ENCODE results near the gene PYCR2. TPM values are rescaled to one million over a fixed set of nuclear protein-coding genes. Genes with fewer than 3 reads are reported as not detected.

The PYCR2 gene
- total and polyA plus RNA-seq, 10 of the 15 experiments (the other 5 are each of a cell fraction or from before 2014, with no cell fraction given), result 1.7 to 81.8 (median 54.9) TPM

DNA sequence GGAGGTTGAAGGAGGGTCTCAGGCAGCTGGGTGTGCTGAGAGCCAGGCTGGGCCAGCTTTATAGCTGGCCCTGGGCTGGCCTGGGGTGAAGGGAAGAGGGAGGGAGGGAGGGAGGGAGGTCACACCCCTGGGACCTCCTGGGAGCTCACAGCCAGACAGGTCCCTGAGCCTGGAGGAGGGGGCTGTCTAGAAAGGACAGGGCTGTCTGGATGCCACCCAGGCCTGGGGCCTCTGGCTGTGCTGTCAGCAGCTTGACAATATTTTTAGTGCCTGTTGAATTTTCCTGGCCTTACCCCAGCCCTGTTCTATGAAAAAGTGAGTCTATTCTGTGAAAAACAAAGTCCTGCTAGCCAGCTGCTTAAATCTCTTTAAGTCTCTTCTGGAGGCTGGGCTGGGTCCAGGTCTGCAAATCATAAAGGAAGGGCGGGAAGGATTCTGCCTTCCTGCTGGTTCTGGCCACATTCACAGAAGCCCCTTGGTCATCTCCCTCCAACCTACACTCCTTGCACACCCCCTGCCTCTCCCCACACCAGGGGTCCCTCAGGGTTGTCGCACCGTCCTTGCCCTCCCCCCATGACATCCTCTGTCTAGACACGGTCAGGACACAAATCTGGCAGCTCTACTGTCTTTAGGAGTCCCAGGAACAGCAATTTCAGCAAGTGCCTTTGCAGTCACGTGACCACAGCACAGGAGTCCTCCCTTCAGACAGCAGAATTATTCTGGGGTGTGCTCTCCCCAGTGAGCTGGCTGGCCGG, 17.3 kb upstream of the PYCR2 start, which contains the start of gene LEFTY2:
TSS of gene LEFTY2 (minus strand) at position 34 of the 755 bp plus-strand sequence. CDS start 80 bp downstream, outside the sequence.
- WGBS (ENCODE audit: insufficient coverage, insufficient replicate concordance, low lambda C conversion rate, missing lambda C conversion rate), result 58% methylated on average over 6 of the region's 6 CpGs
- no peak within 1 kb of the TSS for H3K4me2 ChIP-seq (ENCODE audit: control insufficient read depth, insufficient read depth)
- no peaks in the 10 kb centered on the region for H3K36me3 ChIP-seq (ENCODE audit: control insufficient read depth in 2 of 2, insufficient read depth in 2 of 2, low read length in 1 of 2)
- ATAC-seq (no peak), DNase-seq (ENCODE audit: low read depth, low spot score) (no peak), FAIRE-seq (no peak)
- H3K4me3 ChIP-seq, result no peak within 1 kb of the TSS
- no peak within 1 kb of the TSS for H3K27ac ChIP-seq (ENCODE audit: control insufficient read depth, insufficient read depth)
- H3K9me3 ChIP-seq (replicated peaks; ENCODE audit: control insufficient read depth, insufficient read depth, low read length), result no peaks in the 10 kb centered on the region
- H3K9ac ChIP-seq (ENCODE audit: control insufficient read depth, insufficient read depth, low read length), result no peak within 1 kb of the TSS
- CTCF ChIA-PET, result interaction anchor here (1.5 kb wide), 1 partner anchor 46 kb away, joined by 3 read pairs; no protein-coding TSS in a partner anchor
- no TSS peak for BruUV-seq (replicated peaks)
- SMC1A ChIA-PET (ENCODE audit: uncharacterized antibody, unreplicated experiment), result no interaction called here
- H4K20me1 ChIP-seq (ENCODE audit: control insufficient read depth, insufficient read depth), result no peaks in the 10 kb centered on the region
- TF ChIP-seq YBX1 (IDR thresholded peaks at IDR 0.05), result no peak
- TF ChIP-seq, protein P1, sequence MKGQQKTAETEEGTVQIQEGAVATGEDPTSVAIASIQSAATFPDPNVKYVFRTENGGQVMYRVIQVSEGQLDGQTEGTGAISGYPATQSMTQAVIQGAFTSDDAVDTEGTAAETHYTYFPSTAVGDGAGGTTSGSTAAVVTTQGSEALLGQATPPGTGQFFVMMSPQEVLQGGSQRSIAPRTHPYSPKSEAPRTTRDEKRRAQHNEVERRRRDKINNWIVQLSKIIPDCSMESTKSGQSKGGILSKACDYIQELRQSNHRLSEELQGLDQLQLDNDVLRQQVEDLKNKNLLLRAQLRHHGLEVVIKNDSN (IDR thresholded peaks at IDR 0.05; ENCODE audit: borderline replicate concordance, extremely low read length, insufficient read depth, low read depth, low read length), result peak; percentile 52
- no peak for TF ChIP-seq SREBF1 (IDR thresholded peaks at IDR 0.05; ENCODE audit: low read length)
- TF ChIP-seq PAX5 (IDR thresholded peaks at IDR 0.05; ENCODE audit: borderline replicate concordance, low read depth, low read length), result no peak
- TF ChIP-seq ASH2L (IDR thresholded peaks at IDR 0.05; ENCODE audit: borderline replicate concordance, low read depth), result no peak
- peak in 1 of 2 experiments; percentile 67; a peak in 2 of 4 replicates for TF ChIP-seq BHLHE40 (IDR thresholded peaks at IDR 0.05; ENCODE audit: borderline replicate concordance in 1 of 2, low read depth in 2 of 2, low read length in 1 of 2)
- TF ChIP-seq, protein P2, sequence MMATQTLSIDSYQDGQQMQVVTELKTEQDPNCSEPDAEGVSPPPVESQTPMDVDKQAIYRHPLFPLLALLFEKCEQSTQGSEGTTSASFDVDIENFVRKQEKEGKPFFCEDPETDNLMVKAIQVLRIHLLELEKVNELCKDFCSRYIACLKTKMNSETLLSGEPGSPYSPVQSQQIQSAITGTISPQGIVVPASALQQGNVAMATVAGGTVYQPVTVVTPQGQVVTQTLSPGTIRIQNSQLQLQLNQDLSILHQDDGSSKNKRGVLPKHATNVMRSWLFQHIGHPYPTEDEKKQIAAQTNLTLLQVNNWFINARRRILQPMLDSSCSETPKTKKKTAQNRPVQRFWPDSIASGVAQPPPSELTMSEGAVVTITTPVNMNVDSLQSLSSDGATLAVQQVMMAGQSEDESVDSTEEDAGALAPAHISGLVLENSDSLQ (IDR thresholded peaks at IDR 0.05), result no peak
- TF ChIP-seq FOXK2 (IDR thresholded peaks at IDR 0.05), result no peak
- peak; percentile 84 for TF ChIP-seq RAD51 (IDR thresholded peaks at IDR 0.05)
- in situ Hi-C loops (cut with MboI) (no loop called here), intact Hi-C loops (cut with micrococcal nuclease; ENCODE audit: unreplicated experiment) (no loop called here)
- H2AFZ ChIP-seq (ENCODE audit: control insufficient read depth, low read depth, low read length), result no peak within 1 kb of the TSS
- no peaks in the 10 kb centered on the region for H3K27me3 ChIP-seq (replicated peaks in 1 of 2; ENCODE audit: control insufficient read depth in 2 of 2, insufficient read depth in 2 of 2, low read length in 1 of 2)
- H3K4me1 ChIP-seq (ENCODE audit: control insufficient read depth, insufficient read depth, low read length), result peaks cover 24% of the 10 kb centered on the region
- POLR2A ChIA-PET, result no interaction called here
- RAD21 ChIA-PET (ENCODE audit: unreplicated experiment), result no interaction called here
- H3K79me2 ChIP-seq (ENCODE audit: control insufficient read depth, insufficient read depth, low read length), result no peaks in the 10 kb centered on the region
